Activated B cell treated with CpG ODN at 0.5 μM for 24 hours (primary cell): ENCODE data around the gene FBXW9. TPM values are rescaled to one million over a fixed set of nuclear protein-coding genes. Genes with fewer than 3 reads are reported as not detected.

Experiments
- ATAC-seq: fragments of 200-7000 bp; cut with Tn5 transposase; one replicate; pipeline ENCODE4 v1.10.0; 2021; ENCODE audit warnings: low read depth, mild to moderate bottlenecking, moderate library complexity
- CTCF ChIA-PET: fragments of 350-600 bp; sonication (Branson Sonifier 250); formaldehyde crosslinking; loops from one replicate; lab custom pipeline; 2021; ENCODE audit warnings: antibody characterized with exemption; lab: Charles Lee
- POLR2A ChIA-PET: fragments of 350-600 bp; sonication (Branson Sonifier 250); formaldehyde crosslinking; loops from one replicate; lab custom pipeline; 2021; ENCODE audit warnings: antibody characterized with exemption; lab: Charles Lee
- DNase-seq: peaks from one replicate; pipeline ENCODE4 v3.0.0; 2022
- H3K27ac Mint-ChIP-seq: one replicate; pipeline ENCODE4 v1.8.0; 2020; ENCODE audit warnings: mixed read lengths
- H3K27me3 Mint-ChIP-seq: one replicate; pipeline ENCODE4 v1.8.0; 2021; ENCODE audit warnings: mixed read lengths
- H3K36me3 Mint-ChIP-seq: one replicate; pipeline ENCODE4 v1.8.0; 2021; ENCODE audit warnings: low read depth, mixed read lengths
- H3K4me1 Mint-ChIP-seq: one replicate; pipeline ENCODE4 v1.8.0; 2021; ENCODE audit warnings: mixed read lengths
- H3K4me3 Mint-ChIP-seq: one replicate; pipeline ENCODE4 v1.8.0; 2020; ENCODE audit warnings: mild to moderate bottlenecking, mixed read lengths
- H3K9me3 Mint-ChIP-seq: one replicate; pipeline ENCODE4 v1.8.0; 2020; ENCODE audit warnings: mixed read lengths
- intact Hi-C: fragments of 100-400 bp; cut with micrococcal nuclease; formaldehyde crosslinking; loops from one replicate; pipeline ENCODE4 v1.15.1; 2024
- total RNA-seq: library from RNA; stranded (reverse); gene quantifications from 2 replicates; pipeline ENCODE4 v1.2.3, GENCODE V29; 2022
- TF ChIP-seq, protein P1 (sequence below): fragments of 200-600 bp; IDR thresholded peaks from one replicate; pipeline ENCODE4 v1.8.0; 2022; ENCODE audit warnings: antibody characterized with exemption, mild to moderate bottlenecking

The FBXW9 gene
- total RNA-seq, 1 donor from 2014 or later, result 5.2 TPM

DNA sequence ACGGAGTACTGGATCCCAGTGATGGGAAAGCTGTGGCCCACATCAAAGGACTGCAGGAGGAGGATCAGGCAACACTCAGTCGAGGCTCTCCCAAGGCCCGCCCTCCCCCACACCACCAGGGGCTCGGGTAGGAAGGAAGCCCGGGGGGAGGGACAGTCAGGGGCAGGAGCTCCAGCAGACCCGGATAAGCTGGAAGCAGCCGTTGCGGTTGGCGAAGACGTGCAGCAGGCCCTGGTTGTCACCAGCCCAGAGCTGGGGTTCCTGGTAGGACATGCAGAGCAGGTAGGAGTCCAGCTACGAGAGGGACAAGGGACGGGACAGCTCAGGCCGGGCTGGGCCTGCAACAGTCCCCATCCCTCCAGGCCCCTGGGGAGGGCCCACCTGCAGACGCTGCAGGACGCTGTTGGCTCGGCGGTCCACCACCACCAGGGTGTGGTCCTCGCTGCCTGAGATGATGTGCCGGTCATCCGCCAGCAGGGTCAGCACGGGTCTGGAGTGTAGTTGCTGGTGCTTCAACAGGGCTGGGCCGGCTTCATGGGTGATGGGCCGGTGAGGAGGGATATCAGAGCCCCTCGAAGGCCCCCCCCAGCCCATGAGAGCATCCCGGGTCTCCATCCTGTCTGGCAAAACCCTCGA lies 6.7 kb downstream of the FBXW9 start:
- TF ChIP-seq, protein P1, sequence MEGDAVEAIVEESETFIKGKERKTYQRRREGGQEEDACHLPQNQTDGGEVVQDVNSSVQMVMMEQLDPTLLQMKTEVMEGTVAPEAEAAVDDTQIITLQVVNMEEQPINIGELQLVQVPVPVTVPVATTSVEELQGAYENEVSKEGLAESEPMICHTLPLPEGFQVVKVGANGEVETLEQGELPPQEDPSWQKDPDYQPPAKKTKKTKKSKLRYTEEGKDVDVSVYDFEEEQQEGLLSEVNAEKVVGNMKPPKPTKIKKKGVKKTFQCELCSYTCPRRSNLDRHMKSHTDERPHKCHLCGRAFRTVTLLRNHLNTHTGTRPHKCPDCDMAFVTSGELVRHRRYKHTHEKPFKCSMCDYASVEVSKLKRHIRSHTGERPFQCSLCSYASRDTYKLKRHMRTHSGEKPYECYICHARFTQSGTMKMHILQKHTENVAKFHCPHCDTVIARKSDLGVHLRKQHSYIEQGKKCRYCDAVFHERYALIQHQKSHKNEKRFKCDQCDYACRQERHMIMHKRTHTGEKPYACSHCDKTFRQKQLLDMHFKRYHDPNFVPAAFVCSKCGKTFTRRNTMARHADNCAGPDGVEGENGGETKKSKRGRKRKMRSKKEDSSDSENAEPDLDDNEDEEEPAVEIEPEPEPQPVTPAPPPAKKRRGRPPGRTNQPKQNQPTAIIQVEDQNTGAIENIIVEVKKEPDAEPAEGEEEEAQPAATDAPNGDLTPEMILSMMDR, result no peak
- ChIA-PET CTCF (no interaction called here), POLR2A (no interaction called here)
- DNase-seq, result no peak
- H3K27ac Mint-ChIP-seq, result no peak overlapping the region
- H3K4me1 Mint-ChIP-seq, result no peaks in the 10 kb centered on the region
- intact Hi-C loops, result no loop called here
- ATAC-seq, result no peak
- H3K27me3 Mint-ChIP-seq, result no peaks in the 10 kb centered on the region
- no peak overlapping the region for H3K4me3 Mint-ChIP-seq
- peaks cover 2% of the 10 kb centered on the region for H3K36me3 Mint-ChIP-seq
- no peaks in the 10 kb centered on the region for H3K9me3 Mint-ChIP-seq

DNA sequence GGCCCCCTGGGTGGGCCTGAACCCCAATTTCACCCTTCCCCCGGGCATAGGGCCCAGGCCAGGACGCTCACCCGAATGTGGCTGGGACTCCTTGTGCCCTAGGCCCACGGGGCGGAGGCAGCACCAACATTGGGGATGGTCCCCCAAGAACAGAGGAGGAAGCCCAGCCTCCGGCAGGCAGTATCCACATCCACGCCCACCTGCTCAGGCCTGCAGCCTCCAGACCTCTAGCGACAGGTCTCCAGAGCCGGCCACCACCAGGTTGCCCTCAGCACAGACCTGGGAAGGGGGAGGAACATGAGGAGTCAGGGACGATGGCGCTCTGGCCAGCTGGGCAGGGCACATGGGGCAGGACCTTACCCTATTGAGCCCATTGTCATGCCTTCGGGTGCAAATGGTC lies 7.4 kb downstream of the FBXW9 start:
- Mint-ChIP-seq H3K36me3 (peaks cover 2% of the 10 kb centered on the region), H3K4me3 (no peak overlapping the region), H3K27ac (no peak overlapping the region), H3K27me3 (no peaks in the 10 kb centered on the region), H3K4me1 (no peaks in the 10 kb centered on the region), H3K9me3 (no peaks in the 10 kb centered on the region)
- CTCF ChIA-PET, result no interaction called here
- intact Hi-C loops, result no loop called here
- POLR2A ChIA-PET, result no interaction called here
- TF ChIP-seq, protein P1, result no peak
- DNase-seq (no peak), ATAC-seq (no peak)

DNA sequence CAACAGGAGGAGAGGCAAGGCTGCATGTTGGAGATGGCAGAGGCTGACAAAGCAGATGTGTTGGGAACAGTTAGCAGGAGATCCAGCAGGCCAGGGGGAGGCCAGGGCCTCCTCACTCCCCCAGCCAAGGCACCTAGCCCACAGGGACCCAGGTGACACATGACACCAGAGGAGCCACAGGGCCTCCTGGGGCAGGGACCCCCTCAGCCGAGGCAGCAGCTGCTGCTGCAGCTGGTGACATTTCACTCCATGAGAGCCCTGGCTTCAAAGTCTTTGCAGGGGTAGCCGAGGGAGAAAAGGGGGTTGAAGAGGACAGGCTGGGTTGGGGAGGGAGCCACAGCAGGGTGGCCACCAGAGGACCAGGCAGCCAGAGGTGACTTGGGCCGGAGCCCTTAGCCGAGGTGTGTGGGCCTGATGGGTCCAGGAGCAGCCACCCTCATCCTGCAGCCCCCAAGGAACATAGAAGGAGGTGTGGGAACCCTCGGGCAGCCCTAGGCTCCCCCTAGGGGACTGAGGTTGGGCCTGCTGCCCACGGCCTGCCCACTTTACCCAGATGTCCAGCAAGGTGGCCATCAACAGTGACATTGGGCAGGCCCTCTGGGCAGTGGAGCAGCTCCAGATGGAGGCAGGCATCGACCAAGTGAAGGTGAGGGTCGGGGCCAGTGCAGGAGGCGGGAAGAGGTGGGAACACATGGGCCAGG lies 8.8 kb downstream of the FBXW9 start, which contains the start of gene GNG14:
Gene GNG14, plus strand, starts transcription at position 503 of the 701 bp plus-strand sequence. Its CDS starts 51 bp downstream, at position 554.
- Mint-ChIP-seq H3K9me3 (no peaks in the 10 kb centered on the region), H3K4me1 (no peaks in the 10 kb centered on the region), H3K27me3 (no peaks in the 10 kb centered on the region), H3K36me3 (peaks cover 2% of the 10 kb centered on the region), H3K27ac (no peak within 1 kb of the TSS), H3K4me3 (no peak within 1 kb of the TSS)
- intact Hi-C loops, result no loop called here
- TF ChIP-seq, protein P1, result no peak
- ChIA-PET CTCF (no interaction called here), POLR2A (interaction anchor here (0.7 kb wide), 1 partner anchor 19 kb away, joined by 4 read pairs; a partner anchor contains a TSS)
- DNase-seq (no peak), ATAC-seq (no peak)

DNA sequence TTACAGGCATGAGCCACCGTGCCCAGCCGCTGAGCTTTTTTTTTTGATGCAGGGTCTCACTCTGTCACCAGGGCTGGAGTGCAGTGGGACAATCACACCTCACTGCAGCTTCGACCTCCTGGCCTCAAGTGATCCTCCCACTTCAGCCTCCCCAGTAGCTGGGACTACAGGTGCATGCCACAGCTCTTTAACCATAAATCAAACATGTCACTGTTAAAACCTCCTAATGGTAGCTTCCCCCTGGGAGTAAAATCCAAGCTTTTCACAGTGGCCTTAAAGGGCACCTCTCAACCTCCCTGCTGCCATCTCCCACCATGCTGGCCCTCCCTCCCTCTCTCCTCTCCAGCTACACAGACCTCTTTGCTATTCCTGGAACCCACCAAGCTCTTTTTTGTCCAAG lies 10.6 kb downstream of the FBXW9 start:
- Mint-ChIP-seq H3K27ac (no peak overlapping the region), H3K4me3 (no peak overlapping the region), H3K4me1 (peaks cover 6% of the 10 kb centered on the region), H3K27me3 (no peaks in the 10 kb centered on the region), H3K9me3 (no peaks in the 10 kb centered on the region), H3K36me3 (peaks cover 7% of the 10 kb centered on the region)
- ATAC-seq (no peak), DNase-seq (no peak)
- TF ChIP-seq, protein P1, result no peak
- intact Hi-C loops, result no loop called here
- ChIA-PET CTCF (interaction anchor here (0.6 to 1.2 kb wide), 2 partner anchors 8 to 145 kb away, joined by 3 to 4 read pairs; no protein-coding TSS in a partner anchor), POLR2A (interaction anchor here (0.6 to 1.4 kb wide), 3 partner anchors 12 to 58 kb away, joined by 3 to 8 read pairs (median 4); no protein-coding TSS in a partner anchor)
